ENCODE data around the gene TBC1D2B. TPM values are rescaled to one million over a fixed set of nuclear protein-coding genes. Genes with fewer than 3 reads are reported as not detected.
A peak's percentile ranks its signal among the peaks of the same experiment; 100 is the strongest.

The TBC1D2B gene
- total RNA-seq, 1 donor from 2014 or later: 63.6 TPM

DNA sequence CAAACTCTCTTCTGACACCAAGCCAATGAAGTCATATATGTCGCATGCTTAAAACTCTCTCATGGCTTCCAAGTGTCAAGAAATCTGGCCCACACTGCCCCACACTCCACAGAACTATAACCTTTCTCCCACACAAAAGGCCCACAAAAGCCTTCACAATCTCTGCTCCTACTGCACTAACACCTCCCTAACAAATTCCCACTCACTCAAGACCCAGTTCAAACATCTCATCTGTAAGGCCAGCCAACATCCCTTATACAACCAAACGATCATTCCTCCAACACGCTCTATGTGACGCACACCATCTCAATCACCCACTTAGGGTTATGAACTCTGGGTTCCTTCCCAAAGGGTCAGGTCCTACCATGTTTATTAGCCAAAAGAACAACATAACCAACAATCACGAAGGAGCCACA is 13.5 kb downstream of the TBC1D2B start:
- Histone ChIP-seq H3K27ac (peak overlapping the region; percentile 87), H3K4me3 (no peak overlapping the region), H3K27me3 (no peaks in the 10 kb centered on the region), H3K4me1 (peaks cover 98% of the 10 kb centered on the region), H3K36me3 (no peaks in the 10 kb centered on the region), H3K9me3 (no peaks in the 10 kb centered on the region)
- no peak for DNase-seq (ENCODE audit: extremely low spot score in 2 of 2)
- intact Hi-C loops (cut with DNase I): no loop called here
- TF ChIP-seq, protein P1, sequence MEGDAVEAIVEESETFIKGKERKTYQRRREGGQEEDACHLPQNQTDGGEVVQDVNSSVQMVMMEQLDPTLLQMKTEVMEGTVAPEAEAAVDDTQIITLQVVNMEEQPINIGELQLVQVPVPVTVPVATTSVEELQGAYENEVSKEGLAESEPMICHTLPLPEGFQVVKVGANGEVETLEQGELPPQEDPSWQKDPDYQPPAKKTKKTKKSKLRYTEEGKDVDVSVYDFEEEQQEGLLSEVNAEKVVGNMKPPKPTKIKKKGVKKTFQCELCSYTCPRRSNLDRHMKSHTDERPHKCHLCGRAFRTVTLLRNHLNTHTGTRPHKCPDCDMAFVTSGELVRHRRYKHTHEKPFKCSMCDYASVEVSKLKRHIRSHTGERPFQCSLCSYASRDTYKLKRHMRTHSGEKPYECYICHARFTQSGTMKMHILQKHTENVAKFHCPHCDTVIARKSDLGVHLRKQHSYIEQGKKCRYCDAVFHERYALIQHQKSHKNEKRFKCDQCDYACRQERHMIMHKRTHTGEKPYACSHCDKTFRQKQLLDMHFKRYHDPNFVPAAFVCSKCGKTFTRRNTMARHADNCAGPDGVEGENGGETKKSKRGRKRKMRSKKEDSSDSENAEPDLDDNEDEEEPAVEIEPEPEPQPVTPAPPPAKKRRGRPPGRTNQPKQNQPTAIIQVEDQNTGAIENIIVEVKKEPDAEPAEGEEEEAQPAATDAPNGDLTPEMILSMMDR (IDR thresholded peaks at IDR 0.05): no peak
- TF ChIP-seq POLR2AphosphoS5 (IDR thresholded peaks at IDR 0.05; ENCODE audit: insufficient read depth in 1 of 2, low read depth in 1 of 2): no peak
- no peak for TF ChIP-seq POLR2A (IDR thresholded peaks at IDR 0.05)

DNA sequence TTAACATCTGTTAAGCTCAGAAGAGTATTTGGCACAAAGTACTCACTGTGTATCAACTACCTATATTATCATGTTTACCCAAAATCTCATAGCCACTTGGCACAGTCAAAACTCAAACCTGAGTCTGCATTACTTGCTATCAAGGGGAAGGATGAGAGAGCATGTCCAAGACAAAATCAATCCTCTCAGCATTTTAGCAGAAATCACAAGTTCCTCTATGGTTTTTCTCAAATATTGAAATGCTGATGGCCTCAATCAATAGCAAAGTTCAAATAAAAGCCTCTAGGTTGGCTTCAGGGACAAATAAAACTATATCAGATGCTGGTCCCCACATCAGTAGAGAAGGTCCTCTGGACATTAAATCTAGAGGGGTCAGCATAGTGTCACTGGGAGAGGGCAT is 14.3 kb downstream of the TBC1D2B start:
- Histone ChIP-seq H3K27me3 (no peaks in the 10 kb centered on the region), H3K4me1 (peaks cover 98% of the 10 kb centered on the region), H3K4me3 (no peak overlapping the region), H3K36me3 (no peaks in the 10 kb centered on the region), H3K9me3 (no peaks in the 10 kb centered on the region), H3K27ac (peak overlapping the region; percentile 87)
- TF ChIP-seq POLR2A (IDR thresholded peaks at IDR 0.05) (no peak), POLR2AphosphoS5 (IDR thresholded peaks at IDR 0.05; ENCODE audit: insufficient read depth in 1 of 2, low read depth in 1 of 2) (no peak)
- TF ChIP-seq, protein P1 (IDR thresholded peaks at IDR 0.05): no peak
- intact Hi-C loops (cut with DNase I): no loop called here
- no peak for DNase-seq (ENCODE audit: extremely low spot score in 2 of 2)

DNA sequence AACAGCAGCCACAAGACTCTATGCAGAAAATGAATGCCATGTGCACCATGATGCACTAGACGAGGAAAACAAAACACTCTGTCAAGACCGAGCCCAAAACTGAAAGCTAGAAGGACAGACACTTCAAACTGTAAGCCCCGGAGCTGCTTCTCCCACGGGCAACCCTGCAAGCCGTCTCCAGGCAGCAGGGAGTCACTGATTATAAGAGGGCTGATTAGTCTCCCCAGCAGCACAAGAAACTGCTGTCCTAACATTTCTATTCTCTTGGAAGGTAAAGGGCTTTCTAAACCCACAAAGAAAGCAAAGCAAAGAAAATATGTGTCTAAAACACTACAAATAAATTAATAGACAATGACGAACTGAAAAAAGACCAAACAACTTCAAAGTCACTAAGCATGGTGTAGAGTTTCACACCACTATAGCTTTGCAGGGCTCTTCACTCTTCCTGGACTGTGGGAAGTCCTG is 15.5 kb downstream of the TBC1D2B start:
- intact Hi-C loops (cut with DNase I): no loop called here

DNA sequence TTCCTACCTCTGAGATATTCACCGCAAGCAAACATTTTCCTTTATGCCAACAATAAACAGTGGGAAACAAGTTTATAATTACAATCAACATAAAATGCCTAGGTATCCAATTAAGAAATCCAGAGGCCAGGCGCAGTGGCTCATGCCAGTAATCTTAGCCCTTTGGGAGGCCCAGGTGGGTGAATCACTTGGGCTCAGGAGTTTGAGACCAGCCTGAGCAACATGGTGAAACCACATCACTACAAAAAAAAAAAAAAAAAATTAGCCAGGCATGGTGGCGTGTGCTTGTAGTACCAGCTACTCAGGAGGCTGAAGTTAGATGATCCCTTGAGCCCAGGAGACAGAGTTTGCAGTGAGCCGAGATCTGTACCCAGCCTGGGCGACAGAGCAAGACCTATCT is 17.3 kb downstream of the TBC1D2B start:
- TF ChIP-seq, protein P1 (IDR thresholded peaks at IDR 0.05): no peak
- TF ChIP-seq POLR2AphosphoS5 (IDR thresholded peaks at IDR 0.05; ENCODE audit: insufficient read depth in 1 of 2, low read depth in 1 of 2): no peak
- no peak for TF ChIP-seq POLR2A (IDR thresholded peaks at IDR 0.05)
- Histone ChIP-seq H3K4me1 (peaks cover 98% of the 10 kb centered on the region), H3K27me3 (no peaks in the 10 kb centered on the region), H3K36me3 (no peaks in the 10 kb centered on the region), H3K9me3 (no peaks in the 10 kb centered on the region), H3K27ac (peak overlapping the region; percentile 87), H3K4me3 (no peak overlapping the region)
- intact Hi-C loops (cut with DNase I): no loop called here
- no peak for DNase-seq (ENCODE audit: extremely low spot score in 2 of 2)

More for the DNA sequence above, 15.5 kb downstream of the TBC1D2B start:
- Histone ChIP-seq H3K4me1 (peaks cover 98% of the 10 kb centered on the region), H3K4me3 (peak overlapping the region in 1 of 2 donors; percentile 22), H3K36me3 (no peaks in the 10 kb centered on the region), H3K9me3 (no peaks in the 10 kb centered on the region), H3K27me3 (no peaks in the 10 kb centered on the region), H3K27ac (peak overlapping the region; percentile 87)
- no peak for DNase-seq (ENCODE audit: extremely low spot score in 2 of 2)
- TF ChIP-seq POLR2A (IDR thresholded peaks at IDR 0.05): no peak
- TF ChIP-seq, protein P1 (IDR thresholded peaks at IDR 0.05): no peak
- no peak for TF ChIP-seq POLR2AphosphoS5 (IDR thresholded peaks at IDR 0.05; ENCODE audit: insufficient read depth in 1 of 2, low read depth in 1 of 2)

DNA sequence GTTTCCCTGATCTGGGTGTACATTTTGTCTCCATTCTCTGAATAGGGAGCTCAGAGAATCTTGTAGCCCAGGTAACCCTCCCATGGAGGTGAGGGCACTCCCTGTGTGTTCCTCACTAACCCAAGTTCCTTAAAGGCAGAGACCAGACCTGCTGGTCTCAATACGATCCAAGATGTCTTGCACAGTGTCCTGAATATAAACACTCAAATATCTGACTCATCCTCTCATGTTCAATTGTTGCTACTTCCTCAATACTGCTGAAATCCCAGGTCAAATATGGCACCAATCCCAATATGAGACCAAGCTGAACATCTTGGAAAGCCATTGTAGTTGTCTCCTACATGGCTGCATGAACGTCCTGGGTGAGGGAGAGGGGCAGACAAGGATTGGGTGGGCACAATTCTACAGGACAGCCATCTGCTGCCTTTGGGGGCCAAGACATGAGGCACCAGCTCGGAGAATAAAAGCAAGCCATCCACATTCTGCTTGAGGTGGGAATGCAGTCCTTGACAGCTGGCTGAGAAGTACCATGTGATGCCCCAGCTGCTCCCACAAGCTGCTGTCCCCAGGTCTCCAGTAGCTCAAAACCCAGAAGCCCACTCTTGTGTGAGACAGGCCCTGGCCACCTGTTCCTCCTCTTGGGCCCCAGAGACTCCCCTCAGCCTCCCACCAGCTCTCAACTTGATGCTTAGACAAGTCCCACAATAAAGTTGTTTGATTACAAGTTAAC is 18.2 kb downstream of the TBC1D2B start:
- Histone ChIP-seq H3K27ac (peak overlapping the region; percentile 87), H3K36me3 (no peaks in the 10 kb centered on the region), H3K4me3 (no peak overlapping the region), H3K27me3 (no peaks in the 10 kb centered on the region), H3K4me1 (peaks cover 100% of the 10 kb centered on the region), H3K9me3 (no peaks in the 10 kb centered on the region)
- TF ChIP-seq POLR2AphosphoS5 (IDR thresholded peaks at IDR 0.05; ENCODE audit: insufficient read depth in 1 of 2, low read depth in 1 of 2): no peak
- TF ChIP-seq POLR2A (IDR thresholded peaks at IDR 0.05): no peak
- TF ChIP-seq, protein P1 (IDR thresholded peaks at IDR 0.05): no peak
- intact Hi-C loops (cut with DNase I): no loop called here
- DNase-seq (ENCODE audit: extremely low spot score in 2 of 2): no peak
